Measurements from ENCODE around the gene CD37. TPM values are rescaled to one million over a fixed set of nuclear protein-coding genes. Genes with fewer than 3 reads are reported as not detected.
"Not testable (repeated sequence)": the region's sequence is repeated elsewhere in the genome, so short reads cannot be mapped to it uniquely, and the experiment has no call there.

CD37 gene
- total RNA-seq, 2 donors from 2014 or later, result not detected

DNA sequence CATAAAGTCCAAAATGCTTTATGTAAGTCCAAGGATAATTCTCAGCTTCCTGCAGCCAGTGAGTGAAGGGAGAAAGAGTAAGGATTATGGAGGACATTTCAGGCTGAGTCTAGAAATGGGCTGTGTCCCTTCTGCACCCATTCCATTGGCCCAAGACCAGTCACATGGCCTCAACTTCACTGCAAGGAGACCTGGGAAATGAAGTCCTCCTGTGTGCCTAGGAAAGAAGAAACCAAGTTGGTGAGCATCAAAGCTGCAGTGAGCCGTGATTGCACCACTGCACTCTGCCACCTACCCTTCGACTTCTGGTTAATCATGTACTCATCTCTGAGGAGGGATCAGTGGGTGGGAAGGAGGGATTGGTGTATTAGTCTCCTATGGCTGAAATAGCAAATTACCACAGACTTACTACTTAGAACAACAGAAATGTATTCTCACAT is 3.6 kb upstream of the CD37 start:
- TF ChIP-seq, protein P1, sequence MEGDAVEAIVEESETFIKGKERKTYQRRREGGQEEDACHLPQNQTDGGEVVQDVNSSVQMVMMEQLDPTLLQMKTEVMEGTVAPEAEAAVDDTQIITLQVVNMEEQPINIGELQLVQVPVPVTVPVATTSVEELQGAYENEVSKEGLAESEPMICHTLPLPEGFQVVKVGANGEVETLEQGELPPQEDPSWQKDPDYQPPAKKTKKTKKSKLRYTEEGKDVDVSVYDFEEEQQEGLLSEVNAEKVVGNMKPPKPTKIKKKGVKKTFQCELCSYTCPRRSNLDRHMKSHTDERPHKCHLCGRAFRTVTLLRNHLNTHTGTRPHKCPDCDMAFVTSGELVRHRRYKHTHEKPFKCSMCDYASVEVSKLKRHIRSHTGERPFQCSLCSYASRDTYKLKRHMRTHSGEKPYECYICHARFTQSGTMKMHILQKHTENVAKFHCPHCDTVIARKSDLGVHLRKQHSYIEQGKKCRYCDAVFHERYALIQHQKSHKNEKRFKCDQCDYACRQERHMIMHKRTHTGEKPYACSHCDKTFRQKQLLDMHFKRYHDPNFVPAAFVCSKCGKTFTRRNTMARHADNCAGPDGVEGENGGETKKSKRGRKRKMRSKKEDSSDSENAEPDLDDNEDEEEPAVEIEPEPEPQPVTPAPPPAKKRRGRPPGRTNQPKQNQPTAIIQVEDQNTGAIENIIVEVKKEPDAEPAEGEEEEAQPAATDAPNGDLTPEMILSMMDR (conservative IDR thresholded peaks at IDR 0.05), result no peak
- DNase-seq, result peak; percentile 82

DNA sequence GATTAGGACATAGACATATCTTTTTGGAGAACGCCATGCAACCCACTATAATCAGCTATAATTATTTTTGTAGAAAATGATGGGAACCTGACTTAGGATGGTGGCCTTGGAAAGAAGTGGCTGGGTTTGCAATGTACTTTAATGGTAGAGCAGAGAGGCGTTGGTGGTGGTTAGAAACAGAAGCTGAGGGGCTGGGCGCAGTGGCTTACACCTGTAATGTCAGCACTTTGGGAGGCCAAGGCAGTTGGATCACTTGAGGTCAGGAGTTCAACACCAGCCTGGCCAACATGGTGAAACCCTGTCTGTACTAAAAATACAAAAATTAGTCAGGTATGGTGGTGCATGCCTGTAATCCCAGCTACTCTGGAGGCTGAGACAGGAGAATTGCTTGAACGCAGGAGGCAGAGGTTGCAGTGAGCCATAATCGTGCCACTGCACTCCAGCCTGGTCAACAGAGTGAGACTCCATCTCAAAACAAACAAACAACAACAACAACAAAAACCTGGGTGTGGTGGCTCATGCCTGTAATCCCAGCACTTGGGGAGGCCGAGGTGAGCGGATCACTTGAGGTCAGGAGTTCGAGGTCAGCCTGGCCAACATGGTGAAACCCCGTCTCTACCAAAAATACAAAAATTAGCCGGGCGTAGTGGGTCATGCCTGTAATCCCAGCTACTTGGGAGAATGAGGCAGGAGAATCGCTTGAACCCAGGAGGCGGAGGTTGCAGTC is 2.4 kb upstream of the CD37 start:
- not testable (repeated sequence) for H3K27ac Mint-ChIP-seq; H3K9me3 Mint-ChIP-seq; H3K4me3 Mint-ChIP-seq; H3K36me3 ChIP-seq (ENCODE audit: control insufficient read depth, insufficient read depth, low read length); H3K27ac ChIP-seq (ENCODE audit: low read depth, low read length); H3K9me3 ChIP-seq (ENCODE audit: control insufficient read depth, low read length); H3K9ac ChIP-seq (ENCODE audit: extremely low read depth, low read length, poor library complexity, severe bottlenecking); H3K4me3 ChIP-seq (ENCODE audit: low read length); H3K4me1 ChIP-seq (ENCODE audit: control insufficient read depth, insufficient read depth, low read length); H3K27me3 ChIP-seq (ENCODE audit: control insufficient read depth, insufficient read depth, low read length, poor library complexity, severe bottlenecking); H3K4me1 Mint-ChIP-seq; H3K27me3 Mint-ChIP-seq (ENCODE audit: insufficient read depth)
- DNase-seq, result peak; percentile 13
- 93 to 94% methylated on average over 12 of the region's 13 CpGs for WGBS, 2 experiments (ENCODE audit: insufficient coverage in 1 of 2, insufficient read length in 1 of 2)
- peaks cover 34% of the 10 kb centered on the region for H3K36me3 Mint-ChIP-seq (ENCODE audit: low read depth)

More for the DNA sequence above, 3.6 kb upstream of the CD37 start:
- Histone ChIP-seq H3K27me3 (ENCODE audit: control insufficient read depth, insufficient read depth, low read length, poor library complexity, severe bottlenecking) (no peaks in the 10 kb centered on the region), H3K4me3 (ENCODE audit: low read length) (no peak overlapping the region), H3K36me3 (ENCODE audit: control insufficient read depth, insufficient read depth, low read length) (peaks cover 3% of the 10 kb centered on the region), H3K9ac (ENCODE audit: extremely low read depth, low read length, poor library complexity, severe bottlenecking) (no peak overlapping the region), H3K9me3 (ENCODE audit: control insufficient read depth, low read length) (no peaks in the 10 kb centered on the region), H3K4me1 (ENCODE audit: control insufficient read depth, insufficient read depth, low read length) (no peaks in the 10 kb centered on the region), H3K27ac (ENCODE audit: low read depth, low read length) (no peak overlapping the region)
- Mint-ChIP-seq H3K4me3 (no peak overlapping the region), H3K36me3 (ENCODE audit: low read depth) (peaks cover 33% of the 10 kb centered on the region), H3K27me3 (ENCODE audit: insufficient read depth) (peaks cover 3% of the 10 kb centered on the region), H3K27ac (no peak overlapping the region), H3K9me3 (no peaks in the 10 kb centered on the region), H3K4me1 (no peaks in the 10 kb centered on the region)
- WGBS, 2 experiments (ENCODE audit: insufficient coverage in 1 of 2, insufficient read length in 1 of 2), result 80 to 88% methylated on average over 1 to 2 of the region's 2 CpGs

DNA sequence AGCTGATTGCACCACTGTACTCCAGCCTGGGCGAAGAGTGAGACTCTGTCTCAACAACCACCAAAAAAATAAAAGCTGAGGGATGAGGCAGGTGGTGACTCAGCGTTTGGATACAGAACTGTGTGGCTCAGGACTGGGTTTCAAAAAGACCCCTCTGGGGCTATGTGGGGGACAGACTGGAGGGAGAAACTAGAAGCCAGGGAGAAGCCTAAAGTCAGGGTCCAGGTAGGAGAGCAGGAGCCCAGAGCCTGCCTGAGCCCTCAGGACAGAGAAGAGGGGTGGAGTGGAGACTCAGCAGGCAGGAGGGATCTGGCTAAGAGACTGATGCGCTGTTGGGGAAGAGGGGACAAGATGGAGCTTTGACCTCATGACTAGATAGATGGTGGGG is 1.8 kb upstream of the CD37 start:
- Mint-ChIP-seq H3K9me3 (no peaks in the 10 kb centered on the region), H3K27me3 (ENCODE audit: insufficient read depth) (peaks cover 13% of the 10 kb centered on the region), H3K36me3 (ENCODE audit: low read depth) (peaks cover 29% of the 10 kb centered on the region), H3K4me1 (peaks cover 5% of the 10 kb centered on the region), H3K27ac (no peak overlapping the region), H3K4me3 (no peak overlapping the region)
- Histone ChIP-seq H3K27me3 (ENCODE audit: control insufficient read depth, insufficient read depth, low read length, poor library complexity, severe bottlenecking) (peaks cover 6% of the 10 kb centered on the region), H3K4me3 (ENCODE audit: low read length) (no peak overlapping the region), H3K36me3 (ENCODE audit: control insufficient read depth, insufficient read depth, low read length) (peaks cover 3% of the 10 kb centered on the region), H3K4me1 (ENCODE audit: control insufficient read depth, insufficient read depth, low read length) (no peaks in the 10 kb centered on the region), H3K27ac (ENCODE audit: low read depth, low read length) (no peak overlapping the region), H3K9ac (ENCODE audit: extremely low read depth, low read length, poor library complexity, severe bottlenecking) (no peak overlapping the region), H3K9me3 (ENCODE audit: control insufficient read depth, low read length) (no peaks in the 10 kb centered on the region)
- TF ChIP-seq, protein P1 (conservative IDR thresholded peaks at IDR 0.05), result no peak
- WGBS, 2 experiments (ENCODE audit: insufficient coverage in 1 of 2, insufficient read length in 1 of 2), result 84 to 95% methylated on average over 3 of the region's 3 CpGs
- no peak for DNase-seq
